B cell (primary cell): ENCODE results near the gene RAPGEF6.

ENCODE experiments used
- EZH2 ChIP-seq: IDR thresholded peaks from 2 replicates; pipeline ENCODE4 v1.6.1; 2012; ENCODE audit warnings: borderline replicate concordance, low read depth, mild to moderate bottlenecking, moderate library complexity, low read length; ENCODE audit not compliant: insufficient read depth, poor library complexity, severe bottlenecking
- TF ChIP-seq, protein P1 (sequence below): fragments of 200-600 bp; IDR thresholded peaks from one replicate; pipeline ENCODE4 v1.8.0; 2022; ENCODE audit warnings: antibody characterized with exemption, mild to moderate bottlenecking

DNA sequence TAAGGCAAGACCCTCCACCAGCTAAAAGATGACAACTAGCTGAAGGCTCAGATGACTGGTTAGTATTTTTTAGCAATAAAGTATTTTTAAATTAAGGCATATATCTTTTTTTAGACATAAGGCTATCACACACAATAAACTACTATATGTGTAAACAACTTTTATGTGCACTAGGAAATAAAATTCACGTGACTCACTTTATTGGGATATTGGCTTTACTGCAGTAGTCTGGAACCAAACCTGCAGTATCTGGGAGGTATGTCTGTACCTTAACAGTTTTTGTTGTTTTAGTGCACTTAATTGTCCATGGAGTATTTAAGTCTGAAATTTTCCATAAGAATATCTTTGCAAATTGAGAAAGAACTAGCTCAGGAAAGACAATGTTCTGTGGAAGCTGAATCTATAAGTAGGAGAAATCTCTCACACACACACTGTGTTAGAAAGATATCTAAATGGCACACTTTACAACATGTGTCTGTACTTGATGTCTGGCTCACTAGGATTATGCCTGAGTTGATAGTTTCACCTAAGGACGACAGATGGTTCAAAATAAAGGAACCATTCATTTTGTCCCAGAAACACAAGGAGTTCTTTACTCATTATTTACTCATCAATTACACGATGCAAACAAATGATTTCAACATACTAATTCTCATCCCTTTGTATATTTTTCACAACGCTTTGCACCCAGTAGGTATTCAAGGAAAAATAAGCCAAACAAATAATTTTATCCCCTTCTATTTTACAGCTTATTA, 4.6 kb downstream of the RAPGEF6 start:
- TF ChIP-seq, protein P1, sequence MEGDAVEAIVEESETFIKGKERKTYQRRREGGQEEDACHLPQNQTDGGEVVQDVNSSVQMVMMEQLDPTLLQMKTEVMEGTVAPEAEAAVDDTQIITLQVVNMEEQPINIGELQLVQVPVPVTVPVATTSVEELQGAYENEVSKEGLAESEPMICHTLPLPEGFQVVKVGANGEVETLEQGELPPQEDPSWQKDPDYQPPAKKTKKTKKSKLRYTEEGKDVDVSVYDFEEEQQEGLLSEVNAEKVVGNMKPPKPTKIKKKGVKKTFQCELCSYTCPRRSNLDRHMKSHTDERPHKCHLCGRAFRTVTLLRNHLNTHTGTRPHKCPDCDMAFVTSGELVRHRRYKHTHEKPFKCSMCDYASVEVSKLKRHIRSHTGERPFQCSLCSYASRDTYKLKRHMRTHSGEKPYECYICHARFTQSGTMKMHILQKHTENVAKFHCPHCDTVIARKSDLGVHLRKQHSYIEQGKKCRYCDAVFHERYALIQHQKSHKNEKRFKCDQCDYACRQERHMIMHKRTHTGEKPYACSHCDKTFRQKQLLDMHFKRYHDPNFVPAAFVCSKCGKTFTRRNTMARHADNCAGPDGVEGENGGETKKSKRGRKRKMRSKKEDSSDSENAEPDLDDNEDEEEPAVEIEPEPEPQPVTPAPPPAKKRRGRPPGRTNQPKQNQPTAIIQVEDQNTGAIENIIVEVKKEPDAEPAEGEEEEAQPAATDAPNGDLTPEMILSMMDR, result no peak
- TF ChIP-seq EZH2, result no peak
